Lung microvascular endothelial cell (primary cell): ENCODE data around the gene SRRM2. TPM values are rescaled to one million over a fixed set of nuclear protein-coding genes. Genes with fewer than 3 reads are reported as not detected.

Experiments used
- DNase-seq, 2 donors: peaks; one replicate each; pipeline versions ENCODE4 v3.0.0 to v3.0.0-alpha.2; 2010; ENCODE audit warnings: low read depth in 2 of 2
- total RNA-seq: library from RNA; depleted of rRNA; stranded (reverse); fragments of >200 nt; gene quantifications from 2 replicates; pipeline ENCODE4 v1.2.1, GENCODE V29; 2014

The SRRM2 gene
- total RNA-seq, 1 donor from 2014 or later = 45.2 TPM

- no peak for DNase-seq
Observed at GRCh38 chr16:2798723-2799204, 46.3 kb downstream of the SRRM2 start.

DNA sequence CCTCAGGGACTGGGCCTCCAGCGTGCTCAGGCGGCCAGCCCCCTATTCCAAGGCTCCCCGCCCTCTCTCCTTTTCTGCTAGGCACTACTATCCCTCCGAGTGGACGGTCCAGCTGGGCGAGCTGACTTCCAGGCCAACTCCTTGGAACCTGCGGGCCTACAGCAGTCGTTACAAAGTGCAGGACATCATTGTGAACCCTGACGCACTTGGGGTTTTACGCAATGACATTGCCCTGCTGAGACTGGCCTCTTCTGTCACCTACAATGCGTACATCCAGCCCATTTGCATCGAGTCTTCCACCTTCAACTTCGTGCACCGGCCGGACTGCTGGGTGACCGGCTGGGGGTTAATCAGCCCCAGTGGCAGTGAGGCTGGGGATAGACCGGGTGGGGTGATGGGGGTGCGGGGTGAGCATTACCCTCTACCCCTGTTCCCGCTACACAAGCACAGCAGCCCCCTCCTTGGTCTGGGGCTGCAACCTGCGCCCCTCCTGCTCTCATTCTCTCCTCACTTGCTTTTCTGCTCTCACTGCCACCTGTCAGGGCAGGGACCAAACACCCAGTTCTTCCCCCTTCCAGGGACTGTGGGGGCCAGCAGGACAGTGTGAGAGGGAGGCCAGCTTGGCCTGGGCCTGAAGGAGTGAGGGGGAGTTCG lies 46.9 kb downstream of the SRRM2 start:
- no peak for DNase-seq

GRCh38 chr16:2799859-2800226 lies 47.4 kb downstream of the SRRM2 start:
- no peak for DNase-seq

DNA sequence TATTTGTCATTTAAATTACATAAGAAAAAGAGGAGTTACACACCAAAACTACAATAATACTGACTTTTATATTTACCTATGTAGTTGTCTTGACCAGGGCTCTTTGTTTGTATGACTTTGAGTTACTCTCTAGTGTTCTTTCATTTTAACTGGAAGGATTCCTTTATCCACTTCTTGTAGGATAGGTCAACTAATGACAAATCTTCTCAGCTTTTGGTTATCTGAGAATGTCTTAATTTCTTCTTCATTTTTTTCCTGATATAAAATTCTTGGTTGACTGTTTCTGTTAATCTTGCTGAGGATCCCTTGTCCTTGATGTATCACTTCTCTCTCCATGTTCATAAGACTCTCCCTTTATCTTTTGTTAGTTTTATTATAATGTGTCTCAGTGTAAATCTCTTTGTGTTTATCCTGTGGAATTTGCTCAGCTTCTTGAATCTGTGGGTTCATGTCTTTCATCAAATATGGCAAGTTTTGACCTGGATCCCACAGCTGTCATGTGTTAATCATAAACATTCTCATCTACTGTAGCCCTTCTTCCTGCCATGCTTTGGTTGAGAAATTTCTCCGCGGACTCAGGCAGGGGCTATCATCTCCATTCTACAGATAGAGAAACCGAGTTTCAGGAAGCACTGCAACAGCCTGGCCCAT lies 51.2 kb downstream of the SRRM2 start:
- no peak for DNase-seq

GRCh38 chr16:2804728-2805127 lies 52.3 kb downstream of the SRRM2 start:
- no peak for DNase-seq

GRCh38 chr16:2806286-2806685 lies 53.8 kb downstream of the SRRM2 start:
- no peak for DNase-seq

DNA sequence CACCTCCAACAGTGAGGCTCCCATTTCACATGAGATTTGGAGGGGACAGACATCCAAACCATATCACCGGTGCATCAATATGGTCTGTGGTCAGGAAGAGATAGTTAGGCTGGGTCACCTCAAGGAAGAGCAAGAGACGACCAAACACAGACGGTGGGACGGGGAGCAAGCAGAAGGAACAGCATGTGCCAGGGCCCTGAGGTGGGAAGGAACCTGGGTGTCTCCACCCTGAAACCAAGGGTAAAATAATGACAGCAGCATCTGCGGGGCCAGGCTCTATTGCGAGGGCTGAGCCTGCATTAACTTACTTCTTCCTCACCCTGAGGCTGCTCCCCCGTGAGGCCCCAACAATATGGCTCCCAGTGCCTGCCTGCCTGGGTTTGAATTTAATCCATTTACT lies 55.7 kb downstream of the SRRM2 start:
- DNase-seq = no peak

DNA sequence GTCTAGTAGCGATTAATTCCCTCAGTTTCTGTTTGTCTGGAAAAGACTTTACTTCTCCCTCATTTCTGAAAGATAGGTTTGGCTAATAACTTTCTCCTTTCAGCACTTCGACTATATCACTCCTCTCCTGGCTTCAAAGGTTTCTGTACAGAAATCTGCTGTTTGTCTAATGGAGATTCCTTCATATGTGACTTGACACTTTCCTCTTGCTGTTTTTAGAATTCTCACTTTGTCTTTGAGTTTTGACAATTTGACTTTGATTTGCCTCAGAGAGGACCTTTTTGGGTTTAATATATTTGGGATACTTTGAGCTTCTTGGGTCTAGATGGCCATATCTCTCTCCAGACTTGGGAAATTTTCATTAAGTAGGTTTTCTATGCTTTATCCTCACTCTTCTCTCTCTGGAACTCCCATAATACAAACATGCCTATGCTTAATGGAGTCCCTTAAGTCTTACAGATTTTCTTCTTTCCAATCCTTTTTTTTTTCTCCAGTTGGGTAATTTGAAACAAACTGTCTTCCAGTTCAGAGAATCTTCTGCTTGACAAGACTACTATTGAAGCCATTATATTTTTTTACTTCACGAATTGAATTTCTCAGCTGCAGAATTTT lies 56.8 kb downstream of the SRRM2 start:
- no peak for DNase-seq

- DNase-seq = no peak
Observed at GRCh38 chr16:2810651-2811050, 58.2 kb downstream of the SRRM2 start.

GRCh38 chr16:2811703-2812471 lies 59.4 kb downstream of the SRRM2 start:
- no peak for DNase-seq

GRCh38 chr16:2813771-2814221 lies 61.4 kb downstream of the SRRM2 start:
- DNase-seq = no peak

GRCh38 chr16:2814551-2815298 lies 62.3 kb downstream of the SRRM2 start:
- no peak for DNase-seq

- DNase-seq = no peak
Observed at GRCh38 chr16:2815299-2815771, 62.9 kb downstream of the SRRM2 start.

DNA sequence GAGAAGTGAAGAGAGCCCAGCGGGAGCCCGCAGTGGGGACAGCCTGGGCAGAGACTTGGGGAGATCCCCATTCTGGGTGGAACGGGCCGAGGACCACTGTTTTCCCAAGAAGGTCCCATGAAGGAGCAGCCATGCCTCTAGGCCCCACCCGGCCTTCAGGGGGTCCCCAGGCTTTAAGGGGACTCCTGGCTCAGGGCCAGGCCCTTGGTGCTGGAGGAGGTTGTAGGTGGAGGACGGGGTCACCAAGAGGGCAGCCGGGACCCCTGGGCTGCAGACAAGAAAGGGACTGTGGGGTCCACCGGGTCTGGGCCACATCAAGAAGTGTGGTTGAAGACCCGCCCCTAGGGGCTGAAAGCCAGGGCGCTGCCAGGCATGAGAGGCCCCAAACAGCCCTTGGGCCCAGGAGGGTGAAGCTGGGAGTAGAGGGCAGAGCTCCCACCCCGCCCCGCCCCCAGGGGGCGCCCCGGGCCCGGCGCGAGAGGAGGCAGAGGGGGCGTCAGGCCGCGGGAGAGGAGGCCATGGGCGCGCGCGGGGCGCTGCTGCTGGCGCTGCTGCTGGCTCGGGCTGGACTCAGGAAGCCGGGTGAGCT lies 64.4 kb downstream of the SRRM2 start, which contains the start of gene PRSS21:
Gene PRSS21, plus strand, starts transcription at position 487 of the 589 bp plus-strand sequence. Its CDS starts 32 bp downstream, at position 519.
- DNase-seq = no peak

GRCh38 chr16:2817340-2818271 lies 65.2 kb downstream of the SRRM2 start:
- DNase-seq = no peak

- DNase-seq = no peak
Observed at GRCh38 chr16:2818272-2818876, 65.9 kb downstream of the SRRM2 start.

DNA sequence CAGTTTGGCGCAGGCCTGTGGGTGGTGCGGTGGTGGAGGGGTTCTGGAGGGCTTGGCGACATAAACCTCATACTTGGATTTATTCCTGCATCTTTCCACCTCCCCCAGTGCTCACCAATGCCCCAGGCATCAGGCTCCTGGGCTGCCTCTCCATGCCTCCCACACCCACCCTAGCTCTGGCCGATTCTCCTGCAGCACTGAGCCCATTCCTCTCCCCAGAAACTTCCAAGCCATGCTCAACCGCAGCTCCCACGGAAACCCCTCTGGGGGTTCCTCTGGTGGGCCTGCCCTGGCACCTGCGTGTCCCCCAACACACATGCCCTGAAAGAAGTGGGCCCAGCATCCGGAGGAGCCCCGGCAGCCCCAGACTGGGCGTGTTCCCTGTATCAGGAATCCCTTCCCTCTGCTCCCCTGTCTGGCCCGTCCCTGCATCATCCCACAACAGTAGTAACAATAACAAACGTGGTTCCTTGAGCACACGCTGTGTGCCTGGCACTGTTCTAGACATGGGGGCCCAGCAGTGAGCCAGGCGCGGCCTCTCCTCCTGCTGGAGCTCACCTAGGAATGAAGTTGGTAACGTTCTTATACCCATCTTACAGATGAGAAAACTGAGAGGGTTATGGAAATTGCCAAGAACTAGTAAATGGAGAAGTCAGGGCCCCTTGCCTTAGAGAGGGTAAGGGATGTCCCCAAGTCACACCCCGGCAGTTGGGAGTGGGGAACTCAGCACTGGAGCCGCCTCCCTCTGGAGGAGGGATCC lies 66.9 kb downstream of the SRRM2 start:
- no peak for DNase-seq
